HG03196 (cell line): ENCODE data around the gene SLC22A9.

Experiments
- ATAC-seq: cut with Tn5 transposase; IDR thresholded peaks from one replicate; pipeline ENCODE4 v1.9.1; 2021; ENCODE audit not compliant: unreplicated experiment

Gene SLC22A9

DNA sequence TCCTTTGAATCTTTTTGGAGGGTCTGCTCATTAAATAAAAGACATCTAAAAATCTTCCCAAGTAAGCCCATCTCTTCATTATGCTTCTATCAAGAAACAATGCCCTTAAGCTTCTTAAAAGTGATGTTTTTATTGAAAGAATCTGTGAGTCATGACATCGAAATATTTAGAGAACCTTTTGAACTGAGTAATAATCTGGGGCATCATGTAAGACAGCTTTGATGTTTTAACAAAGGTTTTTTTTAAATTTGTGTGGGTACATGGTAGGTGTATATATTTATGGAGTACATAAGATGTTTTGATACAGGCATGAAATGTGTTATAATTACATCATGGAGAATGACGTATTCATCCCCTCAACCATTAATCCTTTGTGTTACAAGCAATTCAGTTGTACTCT, 74.6 kb downstream of the SLC22A9 start:
- ATAC-seq, result no peak

GRCh38 chr11:63445118-63445517, 75.5 kb downstream of the SLC22A9 start:
- ATAC-seq, result no peak

DNA sequence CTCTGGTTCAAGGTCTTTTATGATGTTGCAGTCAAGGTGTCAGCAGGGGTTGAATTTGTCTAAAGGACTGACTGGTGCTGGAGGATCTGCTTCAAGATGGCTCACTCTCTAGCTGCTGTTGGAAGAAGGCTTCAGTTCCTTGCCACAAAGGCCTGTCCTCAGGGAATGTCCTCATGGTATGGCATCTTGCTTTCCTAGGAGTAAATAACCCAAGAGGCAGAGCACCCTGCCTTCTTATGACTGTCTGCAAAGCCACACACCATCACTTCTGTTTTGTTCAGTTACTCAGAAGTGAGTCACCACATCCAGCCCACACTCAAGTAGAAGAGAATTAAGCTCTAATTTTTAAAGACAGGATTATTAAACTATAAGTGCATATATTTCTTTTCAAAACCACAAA, 76.1 kb downstream of the SLC22A9 start:
- ATAC-seq, result no peak

DNA sequence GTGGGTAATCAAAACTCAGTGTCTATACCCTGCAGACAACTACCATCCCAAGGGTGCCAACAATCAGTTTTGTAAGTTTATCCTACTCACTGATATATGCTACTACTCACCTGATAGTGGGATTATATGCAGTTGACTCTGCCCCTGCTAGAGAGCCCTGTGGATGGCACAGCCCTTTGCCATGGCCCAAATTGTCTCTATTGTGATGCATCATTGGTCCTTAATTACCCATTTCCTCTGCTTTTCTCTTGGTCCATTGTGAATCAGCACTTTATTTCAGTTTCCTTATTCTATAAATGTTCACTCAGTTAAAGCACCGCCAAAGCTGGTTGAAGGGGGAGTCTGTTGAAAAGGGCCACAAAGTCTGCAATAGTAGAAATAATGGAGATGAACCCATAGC, 79.1 kb downstream of the SLC22A9 start:
- ATAC-seq, result no peak

DNA sequence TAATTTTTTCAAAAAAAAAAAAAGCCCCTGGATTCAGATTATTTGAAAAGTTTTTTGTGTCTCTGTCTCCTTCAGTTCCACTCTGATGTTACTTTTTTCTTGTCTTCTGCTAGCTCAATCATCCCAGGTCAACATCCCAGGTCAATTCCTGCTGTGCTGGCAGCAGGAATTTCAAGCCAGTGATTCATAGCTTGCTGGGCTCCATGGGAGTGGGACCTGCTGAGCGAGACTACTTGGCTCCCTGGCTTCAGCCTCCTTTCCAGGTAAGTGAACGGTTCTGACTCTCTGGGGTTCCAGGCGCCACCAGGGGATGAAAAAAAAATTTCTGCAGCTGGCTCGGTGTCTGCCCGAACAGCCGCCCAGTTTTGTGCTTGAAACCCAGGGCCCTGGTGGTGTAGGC, 90.0 kb downstream of the SLC22A9 start:
- ATAC-seq, result no peak
